AG04449 (cell line): ENCODE measurements around the gene CCDC194.

Experiments
- CTCF ChIA-PET: fragments of 350-600 bp; formaldehyde crosslinking; extraction: SDS; loops from one replicate; lab custom pipeline; 2021; ENCODE audit warnings: antibody characterized with exemption; lab: Yijun Ruan, JAX
- POLR2A ChIA-PET: fragments of 400-600, 350-600 bp; formaldehyde crosslinking; extraction: SDS; loops from one replicate; lab custom pipeline; 2020; ENCODE audit warnings: antibody characterized with exemption, inconsistent platforms; lab: Yijun Ruan, JAX
- DNase-seq: peaks from one replicate; pipeline ENCODE4 v3.0.0-alpha.2; 2010; ENCODE audit warnings: low read depth, low spot score
- H3K4me3 ChIP-seq: 2 replicates; pipeline ENCODE4 v1.5.1; 2011; ENCODE audit warnings: low read depth, mild to moderate bottlenecking, control low read depth, low read length
- TF ChIP-seq, protein P1 (sequence below): IDR thresholded peaks from one replicate; pipeline ENCODE4 v1.5.1; 2011; ENCODE audit warnings: mild to moderate bottlenecking, moderate library complexity, low read length, control low read depth, inconsistent platforms; ENCODE audit not compliant: insufficient read depth; ENCODE audit errors: missing control alignments

The CCDC194 gene, protein sequence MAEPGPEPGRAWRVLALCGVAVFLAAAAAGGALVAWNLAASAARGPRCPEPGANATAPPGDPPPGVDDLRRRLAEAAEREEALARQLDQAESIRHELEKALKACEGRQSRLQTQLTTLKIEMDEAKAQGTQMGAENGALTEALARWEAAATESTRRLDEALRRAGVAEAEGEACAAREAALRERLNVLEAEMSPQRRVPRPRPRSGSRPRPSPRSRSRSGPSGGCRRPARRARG

DNA sequence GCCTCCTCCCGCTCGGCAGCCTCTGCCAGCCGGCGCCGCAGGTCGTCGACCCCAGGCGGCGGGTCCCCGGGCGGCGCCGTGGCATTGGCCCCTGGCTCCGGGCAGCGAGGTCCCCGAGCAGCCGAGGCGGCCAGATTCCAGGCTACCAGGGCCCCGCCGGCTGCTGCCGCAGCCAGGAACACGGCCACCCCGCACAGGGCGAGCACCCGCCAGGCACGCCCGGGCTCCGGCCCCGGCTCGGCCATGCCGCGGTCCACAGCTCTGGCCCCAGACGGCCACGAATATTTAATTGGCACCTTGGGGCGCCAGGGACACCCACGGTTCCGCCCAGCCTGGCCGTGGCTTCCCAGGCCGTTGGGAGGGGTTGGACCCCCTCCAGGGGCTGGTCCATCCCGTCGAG lies at the start of gene CCDC194:
TSS of gene CCDC194 (minus strand) at position 283 of the 400 bp plus-strand sequence. CDS start at position 245, 38 bp downstream.
- CTCF ChIA-PET = interaction anchor here (0.7 to 2.8 kb wide), 11 partner anchors 10 to 461 kb away, joined by 3 to 12 read pairs (median 4); partner anchors contain the start of gene BST2
- no peak for DNase-seq
- TF ChIP-seq, protein P1, sequence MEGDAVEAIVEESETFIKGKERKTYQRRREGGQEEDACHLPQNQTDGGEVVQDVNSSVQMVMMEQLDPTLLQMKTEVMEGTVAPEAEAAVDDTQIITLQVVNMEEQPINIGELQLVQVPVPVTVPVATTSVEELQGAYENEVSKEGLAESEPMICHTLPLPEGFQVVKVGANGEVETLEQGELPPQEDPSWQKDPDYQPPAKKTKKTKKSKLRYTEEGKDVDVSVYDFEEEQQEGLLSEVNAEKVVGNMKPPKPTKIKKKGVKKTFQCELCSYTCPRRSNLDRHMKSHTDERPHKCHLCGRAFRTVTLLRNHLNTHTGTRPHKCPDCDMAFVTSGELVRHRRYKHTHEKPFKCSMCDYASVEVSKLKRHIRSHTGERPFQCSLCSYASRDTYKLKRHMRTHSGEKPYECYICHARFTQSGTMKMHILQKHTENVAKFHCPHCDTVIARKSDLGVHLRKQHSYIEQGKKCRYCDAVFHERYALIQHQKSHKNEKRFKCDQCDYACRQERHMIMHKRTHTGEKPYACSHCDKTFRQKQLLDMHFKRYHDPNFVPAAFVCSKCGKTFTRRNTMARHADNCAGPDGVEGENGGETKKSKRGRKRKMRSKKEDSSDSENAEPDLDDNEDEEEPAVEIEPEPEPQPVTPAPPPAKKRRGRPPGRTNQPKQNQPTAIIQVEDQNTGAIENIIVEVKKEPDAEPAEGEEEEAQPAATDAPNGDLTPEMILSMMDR = no peak
- no peak within 1 kb of the TSS for H3K4me3 ChIP-seq
- POLR2A ChIA-PET = no interaction called here

DNA sequence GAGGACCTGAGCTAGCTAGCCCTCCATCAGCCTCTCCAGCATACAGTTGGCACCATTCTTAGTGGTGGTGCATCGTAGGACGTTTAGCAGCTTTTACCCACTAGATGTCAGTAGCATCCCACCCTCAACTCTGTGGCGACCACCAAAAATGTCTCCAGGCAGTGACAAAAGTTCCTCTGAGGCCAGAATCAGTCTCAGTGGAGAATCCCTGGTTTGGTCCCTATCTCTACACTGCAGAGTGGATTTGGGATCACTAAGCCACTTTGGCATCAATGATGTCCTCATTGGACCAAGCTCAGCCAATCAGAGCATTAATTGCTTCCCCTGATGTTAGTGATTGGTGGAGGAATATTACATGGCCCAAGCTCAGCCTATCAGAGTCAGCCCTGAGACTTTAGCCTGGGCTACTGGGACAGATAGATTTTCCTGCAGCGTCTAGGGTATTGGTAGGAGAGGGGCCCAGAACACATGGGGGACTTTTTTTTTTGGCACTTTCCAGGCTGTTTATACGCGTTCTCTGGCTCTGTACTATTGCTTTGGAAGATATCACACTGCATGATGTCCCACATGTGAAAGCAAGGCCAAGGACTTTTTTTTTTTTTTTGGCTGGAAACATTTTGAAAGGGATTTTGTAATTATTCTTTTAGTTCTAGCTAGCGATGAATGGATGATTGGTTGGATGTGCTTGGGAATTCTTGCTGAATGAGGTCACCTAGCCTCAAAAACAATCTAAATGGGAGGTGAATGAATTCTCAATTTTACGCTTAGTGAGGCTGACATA lies 47.4 kb upstream of the CCDC194 start:
- TF ChIP-seq, protein P1 = peak; percentile 21
- CTCF ChIA-PET = interaction anchor here (0.8 to 3.1 kb wide), 10 partner anchors 8 to 415 kb away, joined by 3 to 8 read pairs (median 4); partner anchors contain the start of gene TMEM221
- no peak for DNase-seq
- no peak overlapping the region for H3K4me3 ChIP-seq
- POLR2A ChIA-PET = no interaction called here

DNA sequence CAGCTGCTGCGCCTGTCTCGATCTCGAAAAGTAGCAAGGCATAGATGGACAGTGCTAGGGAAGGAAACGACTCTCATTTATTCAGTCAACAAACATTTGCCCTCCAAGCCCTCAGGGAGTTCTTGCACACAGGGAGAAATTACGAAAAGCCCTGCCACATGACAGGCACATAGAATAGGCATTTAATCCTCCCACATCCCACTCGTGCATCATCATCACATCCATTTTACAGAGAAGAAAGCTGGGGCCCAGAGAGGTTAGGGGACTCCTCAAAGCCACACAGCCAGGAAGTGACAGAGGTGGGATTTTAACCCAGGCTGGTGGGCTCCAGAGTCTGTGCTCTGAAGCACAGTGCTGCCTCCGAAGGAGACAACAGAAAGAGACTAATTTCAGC lies 42.9 kb upstream of the CCDC194 start:
- DNase-seq = no peak
- POLR2A ChIA-PET = interaction anchor here (0.7 kb wide), 1 partner anchor 224 kb away, joined by 4 read pairs; no protein-coding TSS in a partner anchor
- TF ChIP-seq, protein P1 = no peak

GRCh38 chr19:17436094-17436873 lies 42.3 kb upstream of the CCDC194 start:
- POLR2A ChIA-PET = no interaction called here
- H3K4me3 ChIP-seq = no peak overlapping the region
- CTCF ChIA-PET = interaction anchor here (1.7 kb wide), 1 partner anchor 12 kb away, joined by 7 read pairs; the partner anchor contains the start of gene TMEM221
- no peak for DNase-seq
- TF ChIP-seq, protein P1 = no peak

More for the DNA sequence above, 42.9 kb upstream of the CCDC194 start:
- no peak overlapping the region for H3K4me3 ChIP-seq
- CTCF ChIA-PET = interaction anchor here (1.7 kb wide), 2 partner anchors 11 to 29 kb away, joined by 4 to 7 read pairs; partner anchors contain the start of gene TMEM221

- TF ChIP-seq, protein P1 = no peak
- POLR2A ChIA-PET = no interaction called here
- no peak overlapping the region for H3K4me3 ChIP-seq
- CTCF ChIA-PET = no interaction called here
- no peak for DNase-seq
Observed at GRCh38 chr19:17435218-17435617, 41.2 kb upstream of the CCDC194 start.
